HEK293T (cell line): ENCODE data around the gene GHRL.

Source experiments
- ARNT ChIP-seq: fragments of 450-650 bp; IDR thresholded peaks from 2 replicates; pipeline ENCODE4 v1.6.1; 2017; ENCODE audit warnings: mild to moderate bottlenecking
- BHLHE40 ChIP-seq: fragments of 450-650 bp; IDR thresholded peaks from 2 replicates; pipeline ENCODE4 v1.6.1; 2016; ENCODE audit warnings: mild to moderate bottlenecking, moderate library complexity, borderline replicate concordance
- ELF4 ChIP-seq: fragments of 450-650 bp; IDR thresholded peaks from 2 replicates; pipeline ENCODE4 v1.6.1; 2017; ENCODE audit warnings: antibody characterized with exemption
- FOXM1 ChIP-seq: fragments of 450-650 bp; IDR thresholded peaks from 2 replicates; pipeline ENCODE4 v1.6.1; 2017; ENCODE audit warnings: mild to moderate bottlenecking, borderline replicate concordance
- SP1 ChIP-seq: fragments of 450-650 bp; IDR thresholded peaks from 2 replicates; pipeline ENCODE4 v1.6.1; 2017

DNA sequence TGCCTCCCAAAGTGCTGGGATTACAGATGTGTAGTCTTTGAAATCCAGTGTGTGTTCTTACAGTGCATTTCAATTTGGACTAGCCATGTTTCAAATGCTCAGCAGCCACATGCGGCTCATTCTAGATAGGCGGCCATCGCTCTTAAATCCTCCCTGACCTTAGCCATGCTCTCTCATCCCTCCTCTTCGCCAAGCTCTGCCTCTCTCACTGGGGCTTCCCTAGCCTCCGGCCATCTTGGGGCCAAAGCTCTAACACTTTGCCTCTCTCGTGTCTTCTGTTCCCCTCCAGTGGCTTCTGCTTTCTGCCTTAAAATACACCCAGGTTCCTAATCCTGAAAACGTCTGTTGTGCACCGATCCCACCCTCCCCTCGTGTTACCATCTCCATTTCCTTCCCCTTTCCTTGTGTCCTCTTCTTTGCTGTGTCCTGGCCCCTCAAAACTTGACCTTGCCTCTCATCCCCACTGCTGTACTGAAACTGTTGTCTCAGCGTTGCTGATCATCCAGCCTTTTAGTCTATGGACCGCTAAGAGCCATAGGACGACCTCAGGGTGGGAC lies 1.4 kb upstream of the GHRL start:
- TF ChIP-seq BHLHE40 (no peak), ELF4 (no peak), ARNT (no peak), FOXM1 (no peak), SP1 (no peak)
